GM19193 (cell line): ENCODE data around the gene POLR1E.

Experiments used
- POLR2A ChIP-seq: IDR thresholded peaks from 4 replicates; pipeline ENCODE4 v1.6.1; 2011; ENCODE audit not compliant: insufficient read depth, insufficient read length; ENCODE audit errors: extremely low read depth

Gene POLR1E

GRCh38 chr9:37542488-37542887 lies 56.7 kb downstream of the POLR1E start:
- TF ChIP-seq POLR2A, result no peak

GRCh38 chr9:37542895-37543294 lies 57.1 kb downstream of the POLR1E start:
- TF ChIP-seq POLR2A, result no peak

GRCh38 chr9:37543468-37543867 lies 57.7 kb downstream of the POLR1E start:
- no peak for TF ChIP-seq POLR2A

GRCh38 chr9:37547328-37547878 lies 61.7 kb downstream of the POLR1E start:
- TF ChIP-seq POLR2A, result no peak

- no peak for TF ChIP-seq POLR2A
These were observed 63.8 kb downstream of the POLR1E start for GRCh38 chr9:37549527-37549926.

GRCh38 chr9:37550781-37551180 lies 65.0 kb downstream of the POLR1E start:
- no peak for TF ChIP-seq POLR2A

GRCh38 chr9:37551468-37551867 lies 65.7 kb downstream of the POLR1E start:
- no peak for TF ChIP-seq POLR2A

GRCh38 chr9:37551888-37552287 lies 66.1 kb downstream of the POLR1E start:
- no peak for TF ChIP-seq POLR2A
